ENCODE results near the gene THEMIS.
"Not testable (repeated sequence)": the region's sequence is repeated elsewhere in the genome, so short reads cannot be mapped to it uniquely, and the experiment has no call there.

The THEMIS gene, protein sequence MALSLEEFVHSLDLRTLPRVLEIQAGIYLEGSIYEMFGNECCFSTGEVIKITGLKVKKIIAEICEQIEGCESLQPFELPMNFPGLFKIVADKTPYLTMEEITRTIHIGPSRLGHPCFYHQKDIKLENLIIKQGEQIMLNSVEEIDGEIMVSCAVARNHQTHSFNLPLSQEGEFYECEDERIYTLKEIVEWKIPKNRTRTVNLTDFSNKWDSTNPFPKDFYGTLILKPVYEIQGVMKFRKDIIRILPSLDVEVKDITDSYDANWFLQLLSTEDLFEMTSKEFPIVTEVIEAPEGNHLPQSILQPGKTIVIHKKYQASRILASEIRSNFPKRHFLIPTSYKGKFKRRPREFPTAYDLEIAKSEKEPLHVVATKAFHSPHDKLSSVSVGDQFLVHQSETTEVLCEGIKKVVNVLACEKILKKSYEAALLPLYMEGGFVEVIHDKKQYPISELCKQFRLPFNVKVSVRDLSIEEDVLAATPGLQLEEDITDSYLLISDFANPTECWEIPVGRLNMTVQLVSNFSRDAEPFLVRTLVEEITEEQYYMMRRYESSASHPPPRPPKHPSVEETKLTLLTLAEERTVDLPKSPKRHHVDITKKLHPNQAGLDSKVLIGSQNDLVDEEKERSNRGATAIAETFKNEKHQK

DNA sequence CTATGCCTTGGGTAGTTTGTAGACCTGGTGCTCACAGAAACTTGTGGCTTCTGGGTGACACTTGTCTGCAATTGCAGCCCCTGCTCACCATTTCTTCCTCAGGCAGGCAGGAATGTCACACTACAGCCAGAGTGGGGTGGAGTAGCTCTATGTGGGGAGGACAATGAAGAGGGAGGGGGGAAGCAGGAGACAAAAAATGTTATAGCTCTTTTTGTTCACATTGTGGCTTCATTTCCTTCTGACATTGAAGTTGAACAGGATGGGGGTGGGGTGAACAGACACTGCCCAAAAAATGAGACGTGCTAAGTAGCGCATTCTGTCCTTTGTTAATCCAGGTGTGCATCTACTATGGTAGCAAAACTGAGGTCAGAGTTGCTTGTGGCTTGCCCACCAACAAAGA, at the start of gene THEMIS:
TSS of gene THEMIS (minus strand) at position 124 of the 400 bp plus-strand sequence. CDS start 126 bp downstream, outside the sequence.
- no peak for DNase-seq

DNA sequence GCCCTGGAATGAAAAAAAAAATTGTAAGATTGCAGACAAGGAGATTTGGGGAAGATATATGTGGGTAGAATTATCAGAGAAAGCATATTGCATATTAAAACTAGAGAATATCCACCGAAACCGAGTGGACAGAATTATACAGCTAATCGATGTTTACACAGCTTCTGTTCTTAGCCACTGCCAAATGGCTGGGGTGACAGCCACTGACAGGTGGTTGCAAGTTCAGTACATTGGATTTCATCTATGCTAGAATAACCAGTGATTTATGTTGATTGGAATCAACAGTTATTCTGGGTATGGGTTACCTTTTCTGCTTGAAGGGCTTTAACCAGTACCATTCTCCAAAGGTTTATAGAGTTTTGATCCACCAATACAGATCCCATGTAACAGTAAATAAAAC, 48.4 kb upstream of the THEMIS start:
- no peak for DNase-seq

DNA sequence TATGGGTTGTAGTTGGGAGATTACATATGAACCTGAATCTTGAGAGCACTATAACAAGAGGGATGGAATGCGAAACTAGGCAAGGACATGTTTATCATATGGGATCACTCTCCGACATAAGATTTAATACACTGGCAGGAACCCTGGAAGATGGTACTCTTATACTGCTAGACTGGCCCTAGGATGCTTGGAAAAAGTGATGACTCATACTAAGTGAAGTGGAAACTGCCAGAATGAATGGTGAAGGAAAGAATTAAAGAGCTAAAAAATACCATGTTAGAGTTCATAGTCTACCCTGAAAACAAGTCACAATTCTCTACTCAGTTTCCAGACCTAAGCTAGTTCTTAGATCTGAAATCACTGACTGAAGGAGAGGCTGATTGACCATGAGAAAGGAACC, 45.5 kb upstream of the THEMIS start:
- no peak for DNase-seq

DNA sequence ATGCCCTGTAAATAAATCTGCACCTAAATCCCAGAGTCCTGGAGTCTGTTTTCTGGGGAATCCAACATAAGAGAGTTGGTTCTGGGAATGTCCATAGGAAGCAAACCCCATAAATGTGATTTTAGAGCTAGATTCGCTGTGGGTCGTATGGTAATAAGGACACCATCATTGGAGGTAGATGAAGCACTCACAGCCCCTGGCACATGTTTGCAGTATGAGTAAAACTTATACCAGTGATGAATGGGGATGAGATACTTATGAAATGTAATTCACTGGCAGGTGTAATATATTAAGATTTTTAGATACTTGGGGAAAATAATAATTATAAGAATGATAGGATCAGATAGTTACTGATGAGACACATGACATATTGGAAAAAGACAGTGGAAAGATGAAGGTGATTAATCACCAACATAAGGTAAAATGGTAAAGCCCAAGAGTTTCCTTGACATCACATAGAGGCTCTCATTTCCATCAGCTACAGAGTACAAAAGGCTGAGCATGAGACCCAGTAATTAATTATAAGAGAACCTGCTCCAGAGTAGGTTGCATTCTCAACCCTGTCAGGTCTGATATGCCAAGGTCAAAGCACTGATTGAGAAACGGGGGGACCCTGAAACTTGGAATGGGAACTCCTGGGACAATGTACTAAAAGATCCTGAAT, 44.7 kb upstream of the THEMIS start:
- DNase-seq, result no peak

DNA sequence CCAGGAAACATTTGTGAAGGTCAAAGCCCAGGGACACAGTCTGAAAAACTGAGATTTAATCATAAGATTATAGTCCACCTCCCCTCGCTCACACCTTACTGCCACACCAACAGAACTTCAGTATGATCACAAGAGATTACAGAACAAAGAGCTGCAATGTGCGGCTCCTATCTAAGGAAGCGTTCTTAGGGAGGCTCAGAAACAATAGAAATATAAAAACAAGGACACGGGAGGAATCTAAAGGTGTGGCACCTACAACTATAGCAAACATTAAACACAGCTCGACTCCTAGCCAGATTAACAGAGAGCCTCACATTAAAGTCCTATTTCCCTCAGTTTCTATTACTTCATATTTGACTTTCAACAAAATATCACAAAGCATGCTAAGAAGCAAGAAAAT, 40.4 kb upstream of the THEMIS start:
- no peak for DNase-seq

DNA sequence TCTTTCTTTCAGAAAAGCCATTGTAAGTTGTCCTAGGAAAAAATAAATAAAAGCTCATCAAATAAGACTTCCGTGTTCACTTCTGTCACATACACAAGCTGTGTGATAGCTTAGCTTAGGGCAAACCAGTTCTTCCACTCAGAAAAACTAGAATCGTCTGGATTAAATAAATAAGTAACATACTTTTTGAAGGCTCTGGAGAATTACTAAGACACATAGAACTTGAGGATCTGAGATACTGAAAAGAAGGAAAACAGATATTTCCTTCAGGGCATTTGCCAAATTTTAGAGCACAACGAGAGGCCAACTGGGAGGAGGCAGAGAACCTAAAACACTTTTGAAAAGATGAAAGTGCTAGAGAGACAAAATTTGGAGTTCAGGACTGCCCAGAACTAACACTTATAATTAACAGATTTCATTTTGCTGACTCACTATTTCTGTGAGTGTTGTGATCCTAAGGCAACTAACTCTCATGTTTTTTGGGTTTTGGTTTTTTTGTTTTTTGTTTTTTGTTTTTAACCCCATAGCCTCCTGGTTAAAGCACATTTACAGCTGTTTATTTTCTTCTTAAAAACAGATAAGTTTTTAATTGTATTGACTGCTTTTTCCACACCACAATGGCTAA, 38.7 kb upstream of the THEMIS start:
- no peak for DNase-seq

DNA sequence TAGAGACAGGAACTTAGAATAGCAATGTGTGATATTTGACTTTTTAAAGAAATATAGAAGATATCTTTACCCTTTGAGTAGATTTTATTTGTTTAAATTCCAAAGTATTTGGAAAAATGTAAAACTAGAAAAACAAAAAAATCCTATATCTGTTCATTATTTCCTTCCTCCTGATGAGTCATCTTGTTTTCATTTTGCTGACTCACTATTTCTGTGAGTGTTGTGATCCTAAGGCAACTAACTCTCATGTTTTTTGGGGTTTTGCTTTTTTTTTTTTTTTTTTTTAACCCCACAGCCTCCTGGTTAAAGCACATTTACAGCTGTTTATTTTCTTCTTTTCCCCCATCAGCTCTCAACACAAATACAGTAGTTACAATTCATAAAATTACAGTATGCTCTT, 37.8 kb upstream of the THEMIS start:
- no peak for DNase-seq

DNA sequence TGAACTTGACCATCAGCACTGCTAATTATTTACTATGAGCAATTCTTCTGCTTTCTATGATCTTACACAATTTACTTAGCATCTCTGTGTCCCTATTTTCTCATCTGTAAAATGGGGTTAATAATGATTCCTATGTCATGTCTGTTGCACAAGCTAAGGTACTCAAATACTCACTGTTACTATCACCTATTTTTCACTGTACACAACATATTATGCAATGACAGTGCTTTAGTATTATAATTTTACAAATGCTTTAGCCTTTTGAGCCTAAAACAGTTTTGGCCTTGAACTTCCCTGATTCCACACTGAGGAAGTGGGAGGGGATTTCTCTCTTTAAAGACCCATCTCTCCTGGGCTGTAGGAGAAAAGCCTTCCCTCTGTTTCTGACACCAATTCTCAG, 36.9 kb upstream of the THEMIS start:
- no peak for DNase-seq

DNA sequence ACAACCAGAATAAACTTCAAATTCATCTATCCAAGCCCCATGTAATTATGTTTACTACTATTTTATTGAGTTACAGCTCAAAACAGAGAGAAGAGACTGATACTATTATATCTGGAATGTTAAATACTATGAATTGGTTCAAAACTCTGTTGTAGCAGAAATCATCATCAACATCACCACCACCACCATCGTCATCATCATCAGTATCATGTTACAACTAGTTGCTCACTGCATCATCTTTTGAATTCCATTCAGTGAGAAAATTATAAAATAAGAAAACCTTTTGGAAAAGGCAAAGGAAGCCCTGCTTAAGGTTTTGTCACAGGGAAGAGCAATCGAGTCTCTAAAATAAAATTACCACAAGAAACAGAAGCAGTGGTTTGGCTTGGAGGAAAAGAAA, 36.2 kb upstream of the THEMIS start:
- DNase-seq, result no peak

DNA sequence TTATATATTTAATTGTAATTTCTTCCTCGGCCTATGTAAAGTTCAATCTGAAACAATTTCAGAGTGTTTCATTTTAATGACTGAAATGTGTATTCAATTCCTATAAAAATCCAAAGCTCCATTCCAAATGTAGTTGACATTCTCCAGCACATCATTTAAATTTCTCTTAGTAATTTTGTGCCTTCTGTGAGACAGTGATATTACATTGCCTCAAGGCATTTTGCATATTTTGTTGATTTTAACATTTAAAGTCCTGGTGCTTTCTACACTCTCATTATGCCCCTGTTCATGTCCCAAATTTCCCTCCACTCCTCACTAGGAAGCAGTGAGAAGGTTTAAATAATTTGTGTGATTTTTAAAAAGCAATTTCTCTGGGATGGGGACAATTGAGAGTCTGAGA, 34.1 kb upstream of the THEMIS start:
- DNase-seq, result no peak

DNA sequence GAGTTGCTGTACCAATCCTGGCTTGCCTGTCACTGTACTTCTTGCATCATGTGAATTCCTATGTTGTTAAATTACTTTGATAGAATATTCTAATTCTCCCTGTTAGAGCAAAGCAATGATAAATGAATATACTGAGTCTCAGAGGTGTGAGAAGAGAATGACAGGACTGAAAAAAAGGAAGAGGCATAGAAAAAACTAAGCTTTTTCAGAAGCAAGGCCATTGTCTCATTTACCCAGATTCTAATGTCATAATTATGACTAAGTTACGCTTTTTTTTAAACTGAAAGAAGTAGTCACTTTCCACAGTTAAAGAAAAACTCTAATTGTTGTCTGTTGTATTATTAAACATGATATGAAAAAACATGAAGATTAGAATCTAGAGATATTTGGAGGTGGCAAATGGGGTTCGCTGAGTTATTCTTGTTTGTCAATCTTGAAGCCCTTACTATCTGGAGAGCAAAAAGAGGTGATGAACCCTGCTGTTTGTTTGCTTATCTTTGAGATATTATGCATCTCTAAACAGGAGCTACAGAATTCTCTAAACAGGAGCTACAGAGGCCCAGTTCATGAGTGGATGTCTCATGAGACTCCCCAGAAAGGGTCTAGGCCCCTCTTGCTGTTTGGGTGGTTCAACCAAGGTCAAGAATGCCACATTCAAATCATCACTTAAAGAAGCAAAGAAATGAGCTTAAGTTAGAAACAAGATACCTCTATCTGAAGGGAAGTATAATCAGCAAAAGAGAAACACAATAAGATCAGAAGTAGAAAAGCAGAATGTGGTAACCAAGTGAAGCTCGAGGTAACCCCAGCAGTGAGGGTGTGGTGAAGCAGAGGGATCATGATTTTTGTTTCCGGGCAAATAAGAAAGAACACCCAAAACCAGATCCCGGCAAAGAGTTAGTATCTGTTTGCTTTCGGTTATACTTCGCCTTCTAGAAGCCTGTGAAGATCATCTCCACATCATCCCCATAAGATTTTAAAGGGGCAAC, 33.3 kb upstream of the THEMIS start:
- DNase-seq, result no peak

DNA sequence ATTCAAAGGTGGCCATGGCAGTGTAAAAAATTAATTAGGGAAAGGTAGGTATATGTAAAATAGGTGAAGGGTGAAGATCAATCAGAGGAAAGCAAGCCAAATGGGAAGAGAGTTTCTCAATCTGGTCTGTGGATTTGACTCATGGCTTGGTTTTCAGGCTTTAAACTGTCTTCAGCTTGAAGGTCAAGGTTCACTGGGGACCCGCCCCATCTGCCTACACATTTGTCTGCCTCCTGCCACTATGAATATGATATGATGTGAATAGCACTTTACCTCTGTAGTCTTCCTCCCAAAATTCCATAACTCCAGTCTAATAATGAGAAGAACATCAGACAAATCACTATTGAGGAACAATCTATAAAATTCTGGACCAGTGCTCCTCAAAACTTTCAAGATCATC, 32.3 kb upstream of the THEMIS start:
- no peak for DNase-seq

DNA sequence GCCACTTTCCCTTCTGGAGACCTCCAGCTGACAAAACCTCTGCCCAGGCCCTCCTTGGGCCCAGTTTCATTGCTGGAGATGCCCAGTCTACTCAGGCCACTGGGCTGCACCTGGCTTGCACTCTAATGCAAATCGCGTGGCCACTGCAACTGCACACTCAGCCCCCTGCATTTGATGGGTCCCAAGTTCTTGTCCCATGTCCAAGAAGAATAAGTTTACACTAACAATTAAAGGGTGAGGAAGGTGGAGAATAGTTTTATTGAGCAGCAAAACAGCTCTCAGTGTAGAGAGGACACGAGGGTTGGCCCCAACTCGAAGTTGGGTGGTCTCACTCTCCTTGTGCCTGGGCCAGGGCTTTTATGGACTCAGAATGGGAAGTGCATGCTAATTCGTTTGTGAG, 31.9 kb upstream of the THEMIS start:
- DNase-seq, result no peak

DNA sequence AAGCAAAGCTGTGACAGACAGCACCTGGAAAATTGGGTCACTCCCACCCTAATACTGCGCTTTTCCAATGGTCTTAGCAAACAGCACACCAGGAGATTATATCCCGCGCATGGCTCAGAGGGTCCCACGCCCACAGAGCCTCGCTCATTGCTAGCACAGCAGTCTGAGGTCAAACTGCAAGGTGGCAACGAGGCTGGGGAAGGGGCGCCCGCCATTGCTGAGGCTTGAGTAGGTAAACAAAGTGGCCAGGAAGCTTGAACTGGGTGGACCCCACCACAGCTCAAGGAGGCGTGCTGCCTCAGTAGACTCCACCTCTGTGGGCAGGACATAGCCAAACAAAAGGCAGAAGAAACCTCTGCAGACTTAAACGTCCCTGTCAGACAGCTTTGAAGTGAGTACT, 25.6 kb upstream of the THEMIS start:
- DNase-seq, result not testable (repeated sequence)

DNA sequence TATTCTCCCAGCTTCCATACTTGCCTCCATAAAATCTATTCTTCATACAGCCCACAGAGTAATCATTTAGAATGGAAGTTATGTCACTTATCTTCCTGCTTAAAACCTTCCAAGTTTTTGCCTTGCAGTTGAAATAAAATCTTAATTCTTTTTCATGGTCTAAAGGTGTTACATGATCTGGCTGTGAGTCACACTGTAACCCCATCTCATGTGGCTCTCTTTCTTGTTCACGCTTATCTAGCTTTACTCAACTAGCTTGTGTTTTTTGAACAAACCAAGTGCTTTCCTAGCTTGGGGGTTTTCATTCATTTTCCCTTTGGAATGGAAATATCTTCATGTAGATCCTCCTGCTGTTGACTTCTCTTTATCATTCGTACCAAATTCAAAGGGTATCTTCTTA, 23.6 kb upstream of the THEMIS start:
- no peak for DNase-seq

DNA sequence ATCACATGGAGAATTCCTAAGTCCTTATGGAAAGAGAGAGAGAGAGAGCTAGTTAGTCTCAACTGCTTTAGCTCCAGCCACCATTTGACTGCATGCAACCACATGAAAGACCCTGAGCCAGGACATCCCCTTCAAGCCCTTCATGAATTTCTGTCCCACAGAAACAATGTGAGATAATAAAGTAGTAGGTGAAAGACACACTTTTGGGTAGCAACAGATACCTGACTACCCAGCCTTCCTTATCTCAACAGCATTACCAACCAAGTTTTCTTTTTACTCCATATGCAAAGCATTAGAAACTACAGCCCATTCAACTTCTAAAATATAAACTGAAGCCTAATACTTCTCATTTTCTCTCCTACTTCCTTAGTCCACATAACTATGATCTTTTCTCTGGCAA, 23.2 kb upstream of the THEMIS start:
- no peak for DNase-seq

DNA sequence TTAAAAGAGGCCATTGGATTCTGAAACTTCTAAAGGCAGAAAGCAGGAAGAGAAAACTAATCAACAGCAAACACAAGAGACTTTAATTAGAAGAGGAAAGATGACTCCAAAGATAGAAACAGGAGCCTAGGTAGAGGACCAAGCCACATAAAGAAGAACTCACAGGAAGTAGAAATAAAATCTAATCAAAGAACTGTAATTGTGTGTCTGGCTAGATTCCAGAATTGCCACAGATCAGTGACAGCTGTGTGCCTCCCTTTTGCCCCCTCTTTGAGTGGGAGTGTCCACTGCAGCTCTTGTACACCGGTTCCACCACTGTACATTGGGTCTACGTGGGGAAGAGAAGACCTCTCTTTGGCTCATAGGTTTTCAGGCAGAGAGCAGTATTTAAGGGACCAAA, 22.3 kb upstream of the THEMIS start:
- DNase-seq, result no peak

DNA sequence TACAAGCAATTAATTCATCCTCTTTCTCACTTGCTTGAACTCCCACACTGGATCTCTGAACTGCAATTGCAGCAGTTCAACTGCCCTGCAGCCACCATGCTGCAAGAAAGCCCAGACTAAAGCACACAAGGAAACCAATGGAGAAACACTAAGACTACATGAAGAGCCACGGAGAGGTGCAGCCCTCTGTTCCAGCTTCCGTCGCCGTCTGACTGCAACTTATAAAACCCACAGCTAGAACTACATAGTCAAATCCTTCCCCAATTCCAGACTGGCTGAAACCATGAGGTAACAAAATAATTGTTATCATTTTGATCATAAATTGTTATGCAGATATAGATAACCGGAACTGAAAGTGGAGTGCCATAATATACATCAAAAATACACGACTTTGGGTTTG, 21.1 kb upstream of the THEMIS start:
- DNase-seq, result no peak

DNA sequence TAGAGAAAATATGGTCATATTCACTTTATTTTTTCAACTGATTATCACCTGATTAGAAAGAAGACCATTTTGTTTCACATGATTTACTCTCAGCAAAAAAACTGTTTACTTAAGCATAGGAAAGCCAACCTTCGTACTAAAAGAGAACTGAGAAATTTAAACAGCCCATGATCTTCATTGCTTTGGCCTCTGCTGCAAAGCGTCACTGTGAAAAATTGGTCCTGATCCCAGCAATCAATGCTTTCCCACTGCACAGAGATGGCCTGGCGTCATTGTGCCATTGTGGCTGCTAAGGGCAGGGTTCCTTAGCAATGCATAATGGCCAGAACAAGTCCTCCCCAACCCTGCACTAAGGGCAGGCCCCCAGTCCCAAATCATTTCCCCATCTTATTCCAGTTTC, 19.9 kb upstream of the THEMIS start:
- no peak for DNase-seq

DNA sequence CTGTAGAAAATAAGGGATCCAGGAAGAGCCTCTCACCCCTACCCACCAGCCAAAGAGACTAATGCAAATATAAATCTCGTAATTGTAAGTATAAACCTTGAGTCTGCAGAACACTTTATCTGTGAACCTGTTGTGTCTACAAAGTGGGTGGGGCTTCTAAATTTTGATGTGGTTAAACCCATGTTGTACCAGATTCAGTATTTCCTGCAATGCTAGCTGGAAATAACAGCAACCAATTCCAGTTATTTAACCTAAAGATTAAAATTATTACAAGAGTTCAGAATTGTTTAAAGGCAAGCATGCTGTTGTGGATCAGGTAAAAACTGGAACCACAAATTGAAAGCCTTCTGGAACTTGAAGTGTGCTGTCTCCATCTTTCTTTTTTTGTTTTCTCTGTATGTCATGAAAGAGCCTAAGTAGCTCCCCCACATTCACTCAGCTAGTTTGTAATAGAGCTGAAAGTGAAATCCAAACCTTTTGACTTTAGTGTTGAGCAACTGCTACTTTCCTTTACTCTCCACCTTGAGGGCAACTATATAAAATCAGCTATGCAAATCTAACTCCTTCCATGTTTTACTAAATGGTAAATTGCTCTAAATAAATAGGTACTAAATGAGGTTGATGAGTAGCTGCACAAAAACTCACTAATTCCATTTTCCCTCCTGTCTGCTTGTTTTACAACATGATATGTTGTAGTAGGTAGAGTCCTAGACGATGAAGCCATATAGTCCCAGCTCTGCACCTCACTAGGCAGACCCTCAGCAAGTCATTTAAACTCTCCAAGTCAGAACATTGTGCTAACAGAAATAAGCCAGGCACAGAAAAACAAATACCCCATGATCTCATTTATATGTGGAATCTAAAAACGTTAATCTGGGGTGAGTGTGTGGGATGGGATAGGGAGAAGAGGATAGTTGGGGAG, 17.9 kb upstream of the THEMIS start:
- no peak for DNase-seq

DNA sequence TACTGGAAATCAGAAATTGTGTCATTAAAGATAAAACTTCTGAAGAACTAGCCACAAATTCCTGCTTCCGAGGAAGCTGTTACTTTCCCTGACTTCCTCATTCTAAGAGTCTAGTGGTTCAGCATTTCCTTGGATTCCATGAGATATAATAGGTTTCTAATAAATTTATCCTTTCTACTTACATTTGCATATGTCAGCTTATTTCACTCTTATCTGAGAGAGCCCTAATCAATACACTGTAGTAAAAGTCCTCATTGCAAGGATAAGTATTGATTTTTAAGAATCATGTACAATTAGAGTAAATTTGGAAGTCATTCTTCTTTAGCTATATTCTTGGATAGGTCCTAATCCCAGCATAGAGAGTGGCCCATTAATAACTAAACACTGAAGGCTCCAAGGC, 16.9 kb upstream of the THEMIS start:
- DNase-seq, result no peak

Measured in NK-92 treated with Interleukin-12 subunit alpha and Interleukin-12 subunit beta, amount 100 ng/mL, for 24 hours (cell line).